GDM1 (cell line): ENCODE results near the gene PIK3R4.

ENCODE experiments used
- DNase-seq: peaks from one replicate; lab custom pipeline; 2025; lab: John Stamatoyannopoulos, UW

The PIK3R4 gene

DNA sequence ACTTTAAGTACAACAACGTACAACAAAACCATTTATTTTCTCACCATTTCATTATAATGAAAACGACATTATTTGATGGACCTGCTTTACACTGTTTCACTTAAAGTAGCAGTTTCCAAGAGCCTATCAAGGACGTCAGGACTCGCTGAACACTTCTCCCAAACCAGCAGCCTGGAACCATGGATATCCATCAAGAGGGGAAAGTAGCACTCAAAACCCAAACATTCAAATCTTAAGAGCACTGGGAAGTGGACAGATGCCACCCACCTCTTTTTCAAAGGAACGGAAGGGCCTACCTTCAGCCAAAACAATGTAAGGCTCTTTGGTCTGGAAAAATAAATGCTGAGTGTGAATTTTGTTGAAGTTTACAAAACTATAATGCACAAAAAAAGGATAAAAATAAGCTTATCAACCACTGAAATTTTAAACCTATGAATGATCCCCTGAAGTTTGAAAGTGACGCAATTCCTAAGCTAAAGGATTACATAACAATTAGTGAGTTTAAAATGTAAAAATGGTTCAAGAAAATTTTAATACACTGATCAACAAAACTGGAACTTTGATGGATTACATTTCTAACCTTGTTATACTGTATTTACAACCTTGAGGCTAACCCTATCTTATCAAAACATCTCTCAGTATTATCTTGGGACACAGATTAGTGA, 4.6 kb downstream of the PIK3R4 start:
- no peak for DNase-seq

DNA sequence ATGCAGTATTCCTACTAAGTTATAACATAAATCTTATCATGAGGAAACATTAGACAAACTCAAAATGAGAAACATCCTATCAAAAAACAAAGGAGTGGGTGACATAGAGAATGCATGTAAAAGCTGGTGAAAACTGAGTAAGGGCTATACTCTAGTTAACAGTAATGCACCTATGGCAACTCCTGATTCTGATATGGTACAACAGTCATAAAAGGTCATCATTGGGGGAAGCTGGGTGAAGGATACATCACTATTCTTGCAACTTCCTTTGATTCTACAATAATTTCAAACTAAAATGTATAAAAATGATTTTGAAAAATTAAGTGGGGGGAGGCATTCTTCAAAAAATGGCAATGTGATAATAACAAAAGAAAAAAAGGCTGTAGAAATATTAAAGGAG, 6.8 kb downstream of the PIK3R4 start:
- no peak for DNase-seq

DNA sequence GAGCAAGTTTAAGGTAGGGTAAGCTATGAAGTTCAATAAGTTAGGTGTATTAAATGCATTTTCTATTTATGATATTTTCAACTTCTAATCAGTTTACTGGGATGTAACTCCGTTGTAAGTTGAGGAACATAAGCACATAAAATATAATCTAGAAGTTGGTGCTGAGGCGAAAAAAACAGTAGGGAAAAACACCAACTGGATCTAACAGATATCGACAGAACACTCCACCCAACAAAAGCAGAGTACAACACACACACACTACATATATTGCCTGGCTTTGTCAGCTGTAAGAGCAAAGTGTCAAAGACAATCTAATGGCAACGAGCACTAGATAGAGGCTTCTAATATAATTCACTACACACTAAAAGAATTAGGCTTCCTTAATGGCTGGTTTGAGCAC, 8.4 kb downstream of the PIK3R4 start:
- no peak for DNase-seq

DNA sequence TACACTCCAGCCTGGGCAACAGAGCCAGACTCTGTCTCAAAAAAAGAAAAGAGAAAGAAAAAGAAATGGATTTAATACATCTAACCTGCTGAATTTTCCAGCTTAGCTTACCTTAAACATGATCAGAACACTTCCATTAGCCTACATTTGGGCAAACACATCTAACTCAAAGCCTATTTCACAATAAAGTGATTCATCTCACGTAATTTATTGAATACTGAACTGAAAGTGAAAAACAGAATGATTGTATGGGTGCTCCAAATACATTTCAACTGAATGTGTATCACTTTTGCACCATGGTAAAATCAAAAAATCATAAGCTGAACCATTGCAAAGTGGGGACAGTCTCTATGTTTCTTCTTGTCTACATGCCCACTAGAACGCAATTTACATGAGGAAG, 9.0 kb downstream of the PIK3R4 start:
- DNase-seq: no peak

DNA sequence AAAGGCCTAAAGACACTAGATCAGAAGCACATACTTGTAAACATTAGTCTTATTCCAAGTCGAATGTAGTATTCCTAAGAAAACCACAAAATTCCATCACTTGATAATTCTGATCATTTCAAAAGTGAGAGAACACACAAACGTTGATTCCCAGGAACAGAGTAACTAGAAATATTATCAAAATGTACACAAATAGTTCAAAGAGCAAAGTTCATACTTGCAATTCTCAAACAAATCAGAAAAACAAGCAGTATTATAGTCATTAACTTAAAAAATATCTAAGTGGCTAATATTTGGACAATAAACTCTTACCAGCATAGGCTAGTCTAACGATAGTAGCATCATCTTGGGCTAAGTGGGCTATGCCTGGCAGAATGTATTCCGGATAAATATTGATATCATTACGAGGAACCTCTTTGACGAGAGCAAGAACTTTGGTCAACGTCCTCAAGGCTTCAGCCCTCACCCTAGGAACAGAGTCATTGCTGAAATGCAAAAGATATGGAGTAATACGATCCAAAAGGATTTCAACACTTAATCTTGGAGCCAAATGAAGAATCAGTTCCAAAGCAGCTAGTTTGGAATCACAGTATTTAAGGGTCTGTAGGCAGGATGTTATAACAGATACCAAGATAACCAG, 13.3 kb downstream of the PIK3R4 start:
- DNase-seq: no peak

DNA sequence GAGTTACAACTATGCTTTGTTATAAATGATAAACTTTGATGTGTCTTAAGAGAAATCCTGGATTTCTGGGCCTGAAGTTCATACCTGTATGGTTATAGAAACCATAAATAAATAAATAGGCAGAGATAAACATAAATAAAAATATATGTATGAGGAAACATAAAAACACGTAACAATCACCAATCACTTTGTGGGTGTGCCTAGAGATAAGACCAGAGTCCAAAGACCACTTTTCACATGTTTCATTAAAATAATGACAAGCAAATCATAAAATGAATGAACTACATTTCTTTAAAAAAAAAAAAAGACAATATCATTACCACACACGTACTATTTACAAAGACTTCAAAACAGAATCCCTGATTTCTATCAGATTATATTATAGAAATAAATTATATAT, 14.1 kb downstream of the PIK3R4 start:
- no peak for DNase-seq

DNA sequence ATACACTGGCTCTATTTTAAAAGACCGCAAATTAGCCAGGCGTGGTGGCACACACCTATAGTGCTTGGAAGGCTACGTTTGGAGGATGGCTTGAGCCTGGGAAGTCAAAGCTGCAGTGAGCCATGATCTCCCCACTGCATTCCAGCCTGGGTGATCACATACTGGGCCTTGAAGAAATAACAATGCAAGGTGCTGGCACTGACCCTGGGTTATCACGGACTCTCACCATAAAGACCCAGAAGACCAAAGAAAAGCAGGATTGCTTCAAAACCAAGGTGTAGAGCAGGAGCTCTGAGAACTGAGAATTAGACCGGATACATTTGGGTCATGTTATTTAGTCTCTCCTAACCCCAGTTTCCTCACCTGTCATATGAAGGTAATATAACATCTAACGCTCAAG, 14.8 kb downstream of the PIK3R4 start:
- no peak for DNase-seq

DNA sequence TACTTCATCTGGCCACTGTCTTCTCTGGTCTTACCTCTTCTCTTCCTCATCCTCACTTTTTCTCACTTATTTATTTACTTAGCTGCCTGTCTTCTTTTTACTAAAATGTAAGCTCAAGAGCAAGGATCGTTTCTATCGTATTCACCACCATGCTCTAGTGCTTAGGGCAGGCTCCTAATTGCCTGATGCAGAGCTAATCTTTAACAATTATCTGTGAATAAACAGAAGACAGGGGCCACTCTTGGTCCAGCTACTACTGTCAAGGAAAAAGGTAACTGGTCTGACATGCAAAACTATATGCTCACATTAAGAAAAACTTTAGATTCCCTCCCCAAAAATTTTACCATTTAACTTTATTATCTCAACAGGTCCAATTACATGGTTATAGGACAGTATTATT, 17.5 kb downstream of the PIK3R4 start:
- no peak for DNase-seq

DNA sequence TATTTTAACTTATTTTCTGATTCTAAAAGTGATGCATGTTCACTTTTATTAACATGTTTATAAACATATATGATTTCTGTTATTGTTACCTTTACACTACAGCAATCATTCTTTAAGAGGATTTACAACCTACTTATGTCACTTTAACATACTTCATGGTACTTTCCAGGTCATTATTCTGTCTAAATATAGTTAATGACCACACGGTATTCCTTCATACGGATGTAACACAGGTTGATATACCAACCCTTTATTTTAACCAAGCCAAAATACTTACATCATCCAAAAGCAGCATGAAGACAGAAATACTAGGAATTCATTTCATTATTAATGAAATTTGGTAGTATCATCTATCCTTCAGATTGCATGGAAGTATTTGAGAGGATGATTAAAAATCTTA, 18.6 kb downstream of the PIK3R4 start:
- DNase-seq: no peak

DNA sequence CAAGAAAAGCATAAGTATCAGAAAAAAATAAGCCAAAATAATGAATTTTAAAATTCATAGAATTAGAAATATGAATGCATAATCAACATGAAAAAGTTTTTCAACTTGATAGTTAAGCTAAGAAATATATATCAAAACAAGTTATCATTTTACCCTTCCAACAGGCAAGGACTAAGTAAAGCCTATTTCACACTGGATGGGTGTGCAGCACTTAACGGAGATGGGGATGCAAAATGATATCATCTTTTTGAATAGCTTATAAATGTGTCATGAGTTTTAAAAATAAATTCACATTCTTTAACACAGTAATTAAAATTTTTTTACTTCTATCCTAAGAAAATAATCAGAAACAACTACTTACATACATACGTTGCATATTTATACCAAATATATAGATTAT, 20.9 kb downstream of the PIK3R4 start:
- DNase-seq: no peak

DNA sequence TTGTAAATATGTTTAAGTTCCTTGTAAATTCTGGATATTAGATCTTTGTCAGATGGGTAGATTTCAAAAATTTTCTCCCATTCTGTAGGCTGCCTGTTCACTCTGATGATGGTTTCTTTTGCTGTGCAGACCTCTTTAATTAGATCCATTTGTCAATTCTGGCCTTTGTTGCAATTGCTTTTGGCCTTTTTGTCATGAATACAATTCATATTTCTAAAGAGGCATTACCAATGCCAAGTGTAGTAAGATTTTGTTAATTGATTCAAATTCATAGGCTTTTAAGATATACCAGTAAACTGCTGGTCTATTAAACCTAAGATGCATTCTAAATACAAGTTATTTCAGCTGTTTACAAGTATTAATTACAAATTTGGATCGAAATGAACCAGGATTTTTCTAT, 31.0 kb downstream of the PIK3R4 start:
- no peak for DNase-seq

DNA sequence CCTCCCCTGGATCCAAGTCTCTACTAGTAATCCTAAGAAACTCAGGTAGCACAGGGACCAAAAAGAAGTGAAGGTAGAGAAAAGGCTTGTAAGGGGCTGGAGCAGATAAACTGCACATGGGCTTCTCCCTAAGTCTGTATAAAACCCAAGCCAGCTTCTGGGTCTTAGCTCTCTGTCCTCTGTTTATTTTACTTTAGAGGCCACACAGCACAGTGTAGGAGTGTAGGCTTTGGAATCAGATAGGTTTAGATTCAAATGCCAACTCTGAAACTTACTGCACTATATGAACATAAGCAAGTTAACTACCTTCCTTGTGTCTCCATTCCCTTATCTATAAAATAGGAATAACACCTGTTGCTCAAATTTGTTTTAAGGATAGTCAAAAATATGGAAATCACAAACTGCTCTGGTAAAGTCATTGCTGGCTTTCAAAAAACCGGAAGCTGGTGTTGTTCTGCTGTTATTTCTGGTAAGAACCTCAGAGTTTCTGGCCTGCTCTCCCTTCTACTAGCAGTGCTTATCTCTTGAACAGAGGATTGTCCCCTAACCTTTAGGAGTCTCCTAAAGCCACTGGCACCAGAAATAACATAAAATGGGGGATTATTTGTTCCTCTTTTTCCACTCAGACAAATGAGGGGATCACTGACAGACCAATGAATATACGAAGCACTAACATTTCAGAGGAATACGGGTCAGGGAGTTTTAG, 33.8 kb downstream of the PIK3R4 start:
- DNase-seq: no peak

DNA sequence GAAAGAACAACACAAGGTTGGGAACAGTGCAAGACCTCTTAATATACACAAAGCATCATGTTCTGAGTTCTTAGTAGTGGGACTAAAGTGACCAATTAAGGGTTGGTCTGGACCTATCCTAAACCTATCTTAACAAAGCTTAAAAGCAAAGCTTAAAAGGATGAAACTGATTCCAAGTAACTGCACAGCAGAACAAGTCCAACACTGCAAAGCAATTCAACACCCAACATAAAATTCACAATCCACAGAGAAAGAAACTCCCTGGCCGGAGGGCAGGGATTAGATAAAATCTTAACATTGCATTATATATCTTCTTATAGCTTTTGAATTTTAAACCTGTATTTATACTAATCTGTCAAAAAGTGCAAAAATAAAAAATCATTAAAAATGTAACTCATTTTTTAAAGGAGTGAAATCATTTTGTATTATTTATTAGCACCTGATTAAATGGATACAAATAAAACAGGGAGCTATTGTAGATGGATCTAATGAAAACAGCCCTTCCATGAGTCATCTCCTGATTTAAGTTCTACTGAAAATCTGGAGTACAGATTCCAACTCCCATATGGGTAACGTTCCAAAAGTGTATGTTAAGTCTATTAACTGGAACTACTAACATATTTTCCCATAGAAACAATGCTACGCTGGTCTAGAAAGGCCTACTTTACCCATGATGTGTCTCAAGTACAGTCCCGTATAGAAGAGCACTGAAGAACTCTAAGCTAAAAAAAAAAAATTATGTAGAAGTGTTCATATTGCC, 34.9 kb downstream of the PIK3R4 start:
- no peak for DNase-seq

DNA sequence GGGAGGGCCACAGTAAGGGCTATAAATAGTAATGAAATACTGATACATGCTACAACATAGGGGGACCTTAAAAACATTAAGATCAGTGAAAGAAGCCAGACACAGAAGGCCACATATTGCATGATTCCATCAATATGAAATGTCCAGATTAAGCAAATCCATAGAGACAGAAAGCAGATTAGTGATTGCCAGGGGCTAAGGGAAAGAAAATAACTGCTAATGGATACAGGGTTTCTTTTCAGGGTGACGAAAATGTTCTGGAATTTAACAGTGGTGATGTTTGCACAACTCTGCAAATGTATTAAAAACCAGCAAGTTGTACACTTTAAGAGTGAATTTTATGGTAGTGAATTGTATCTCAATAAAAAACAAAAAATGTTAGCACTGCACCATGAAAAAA, 37.0 kb downstream of the PIK3R4 start:
- DNase-seq: no peak

DNA sequence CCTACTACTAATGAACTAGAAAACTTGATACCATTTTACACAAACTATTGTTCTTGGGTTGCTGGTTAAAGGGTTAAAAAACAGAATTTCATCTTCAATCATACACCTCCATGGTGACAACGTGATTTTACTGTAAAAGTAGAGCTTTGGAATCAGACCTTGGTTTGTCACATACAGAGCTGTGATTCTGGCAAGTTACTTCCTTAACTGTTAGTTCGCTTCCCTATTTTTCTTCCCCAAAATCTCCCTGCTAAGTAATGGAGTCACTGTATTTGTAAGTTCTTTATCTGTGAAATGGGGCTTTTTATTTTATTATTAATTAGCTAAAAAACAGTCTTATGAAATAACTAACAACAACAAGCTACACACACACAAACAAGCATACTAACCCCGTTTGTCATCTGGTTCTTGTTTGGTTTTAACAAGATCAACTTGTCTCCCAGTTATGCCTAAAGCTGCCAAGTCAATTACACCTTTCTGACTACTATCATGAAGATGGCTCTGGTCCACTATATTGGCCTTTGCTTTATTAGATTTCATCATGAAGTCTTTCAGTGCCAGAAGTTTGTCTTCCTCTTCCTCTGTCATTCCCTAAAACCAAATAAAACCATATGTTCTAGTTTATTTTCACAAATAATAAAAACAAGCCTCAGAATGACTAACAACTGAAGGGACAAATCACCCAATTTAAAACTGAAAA, 38.6 kb downstream of the PIK3R4 start:
- DNase-seq: no peak

DNA sequence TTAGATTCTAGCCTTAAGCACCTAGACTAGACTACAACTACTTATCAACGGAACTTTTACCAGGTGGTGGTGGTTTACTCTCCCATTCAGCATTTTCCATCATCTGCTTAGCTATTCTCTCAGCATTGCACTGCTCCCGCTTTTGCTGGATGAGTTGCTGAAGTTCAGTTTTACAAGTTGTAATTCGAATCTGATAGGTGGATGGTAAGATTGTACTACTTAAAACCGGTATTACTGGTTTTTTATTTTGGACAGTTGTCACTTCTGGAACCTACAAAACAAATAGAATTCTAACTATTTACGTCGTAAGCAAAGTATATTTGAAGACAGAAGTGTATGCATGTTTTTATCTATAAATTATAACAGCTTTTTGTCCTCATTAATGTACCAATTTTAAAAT, 41.1 kb downstream of the PIK3R4 start:
- DNase-seq: no peak

DNA sequence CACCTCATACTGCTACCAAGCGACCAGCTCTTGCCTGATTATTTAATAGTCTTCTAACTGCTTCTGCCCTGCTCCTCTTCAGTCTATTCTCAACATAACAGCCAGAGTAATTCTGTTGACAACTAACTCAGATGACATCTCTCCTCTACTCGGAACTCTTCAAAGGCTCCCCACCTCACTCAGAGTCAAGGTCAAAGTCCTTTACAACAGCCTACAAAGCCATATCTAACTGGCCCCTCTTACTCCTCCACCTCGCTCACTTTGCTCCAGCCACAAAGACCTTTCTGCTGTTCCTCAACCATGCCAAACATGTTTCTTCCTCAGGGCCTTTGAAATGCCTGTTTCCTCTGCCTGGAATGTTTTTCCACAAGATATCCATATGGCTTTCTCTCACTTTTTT, 43.6 kb downstream of the PIK3R4 start:
- no peak for DNase-seq

DNA sequence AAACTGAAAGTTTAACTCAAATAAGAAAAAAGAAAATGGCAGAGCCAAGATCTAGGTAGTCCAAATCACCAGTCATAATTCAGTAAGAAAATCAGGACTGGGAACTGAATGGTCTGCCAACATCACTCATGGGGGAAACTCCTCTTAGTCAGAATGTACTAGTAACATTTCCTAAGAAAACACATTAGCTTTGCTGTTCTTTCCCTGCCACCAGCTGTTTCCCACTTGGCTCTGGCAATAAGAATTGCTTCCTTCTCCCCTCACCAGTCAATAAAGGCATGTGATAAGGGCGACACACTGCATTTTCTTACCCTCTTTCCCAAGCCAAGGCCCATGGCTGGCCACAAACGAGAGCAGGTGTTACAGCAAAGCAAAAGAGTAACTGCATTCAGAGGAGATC, 46.1 kb downstream of the PIK3R4 start:
- no peak for DNase-seq

DNA sequence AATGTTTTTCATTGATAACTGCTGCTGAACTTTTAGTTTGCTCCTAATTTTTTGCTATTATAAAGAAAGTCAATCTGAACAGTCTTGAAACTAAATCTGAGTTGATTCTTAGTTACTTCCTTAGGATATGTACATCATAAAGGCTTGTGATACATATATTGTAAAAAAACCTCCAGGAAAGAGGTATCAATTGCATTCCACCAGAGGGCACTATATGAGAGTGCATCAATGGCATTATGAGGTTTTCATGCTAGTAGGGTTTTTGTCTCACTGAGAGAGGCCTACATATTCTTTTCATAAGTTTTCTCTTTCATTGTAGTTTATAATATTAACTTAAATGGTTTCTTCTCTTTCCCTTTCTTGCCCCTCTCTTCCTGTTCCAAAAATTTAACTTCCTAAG, 46.9 kb downstream of the PIK3R4 start:
- peak; percentile 29 for DNase-seq

DNA sequence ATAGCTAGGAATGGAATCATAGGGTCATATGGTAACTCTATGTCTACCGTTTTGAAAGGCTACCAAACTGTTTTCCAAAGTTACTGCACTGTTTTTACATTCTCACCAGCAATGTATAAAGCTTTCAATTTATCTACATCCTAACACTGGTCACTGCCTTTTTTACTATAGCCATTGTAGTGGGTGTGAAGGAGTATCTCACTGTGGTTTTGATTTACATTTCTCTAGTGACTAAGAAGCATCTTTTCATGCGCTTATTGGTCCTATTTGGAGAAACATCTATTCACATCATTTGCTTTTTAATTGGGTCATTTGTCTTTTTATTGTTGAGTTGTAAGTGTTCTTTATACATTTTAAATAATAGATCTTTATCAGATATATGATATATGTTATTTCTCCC, 53.3 kb downstream of the PIK3R4 start:
- DNase-seq: no peak

DNA sequence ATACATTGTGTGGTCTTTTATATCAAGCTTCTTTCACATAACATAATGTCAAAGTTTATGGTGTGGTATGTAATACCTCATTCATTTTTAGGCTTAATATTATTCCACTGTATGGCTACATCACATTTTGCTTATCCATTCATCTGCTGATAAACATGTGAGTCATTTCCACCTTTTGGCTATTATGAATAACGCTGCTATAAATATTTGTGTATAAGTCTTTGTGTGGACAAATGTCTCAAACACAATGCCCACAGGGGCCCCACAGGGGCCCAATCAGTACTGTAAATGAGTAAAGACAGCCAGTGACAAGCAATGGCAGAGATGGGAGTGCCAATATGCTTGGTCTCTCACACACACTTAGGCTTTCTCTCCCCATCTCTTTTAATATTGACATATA, 54.2 kb downstream of the PIK3R4 start:
- DNase-seq: no peak
